ENCODE measurements around the gene LIMK2.

GRCh38 chr22:31210556-31211421 is 1.3 kb upstream of the LIMK2 start:
- TF ChIP-seq POLR2A (IDR thresholded peaks at IDR 0.05): no peak
- TF ChIP-seq CTCF (IDR thresholded peaks at IDR 0.05): no peak

Measured in breast epithelium (tissue), 3 donors.